Panc1 (cell line): ENCODE measurements around the gene GCNT4. TPM values are rescaled to one million over a fixed set of nuclear protein-coding genes. Genes with fewer than 3 reads are reported as not detected.
A peak's percentile ranks its signal among the peaks of the same experiment; 100 is the strongest.

Experiments used
- ATAC-seq: fragments of 200-7000 bp; cut with Tn5 transposase; 2 replicates; pipeline ENCODE4 v1.9.1; 2020; ENCODE audit warnings: mild to moderate bottlenecking, moderate library complexity
- BruUV-seq: library from RNA; stranded (reverse); fragments of 400-500 nt; replicated peaks from 2 replicates; lab custom pipeline; 2021; lab: Mats Ljungman, UMichigan
- CTCF ChIA-PET: fragments of 300-600 bp; sonication (Branson Sonifier 250); formaldehyde crosslinking; loops from one replicate; lab custom pipeline; 2022; ENCODE audit warnings: antibody characterized with exemption; lab: Charles Lee
- POLR2A ChIA-PET: fragments of 300-600 bp; sonication (Branson Sonifier 250); formaldehyde crosslinking; loops from one replicate; lab custom pipeline; 2022; ENCODE audit warnings: antibody characterized with exemption; lab: Charles Lee
- DNase-seq: peaks from one replicate; pipeline ENCODE4 v3.0.0-alpha.2; 2010; ENCODE audit warnings: low read depth, low spot score
- H3K27ac ChIP-seq: 2 replicates; pipeline ENCODE4 v1.5.1; 2011; ENCODE audit warnings: mild to moderate bottlenecking, low read length, inconsistent platforms
- H3K27me3 ChIP-seq: fragments of 200-500 bp; sonication (Bioruptor generic); 2 replicates; pipeline ENCODE4 v1.6.0; 2014; ENCODE audit warnings: low read length, inconsistent platforms; ENCODE audit not compliant: control insufficient read depth, insufficient read depth
- H3K36me3 ChIP-seq: fragments of 200-500 bp; sonication (Bioruptor generic); 2 replicates; pipeline ENCODE4 v1.5.1; 2014; ENCODE audit warnings: inconsistent platforms, mild to moderate bottlenecking, low read length, moderate library complexity; ENCODE audit not compliant: control insufficient read depth, insufficient read depth
- H3K4me1 ChIP-seq: 2 replicates; pipeline ENCODE4 v1.5.1; 2011; ENCODE audit warnings: inconsistent platforms, mild to moderate bottlenecking, low read length, moderate library complexity; ENCODE audit not compliant: control insufficient read depth, insufficient read depth
- H3K4me3 ChIP-seq, 2 experiments: 2 replicates each; pipeline ENCODE4 v1.5.1; 2011 to 2012; ENCODE audit warnings: low read depth in 2 of 2, low read length in 2 of 2, mild to moderate bottlenecking in 2 of 2, inconsistent platforms in 1 of 2, moderate library complexity in 1 of 2
- H3K9me3 ChIP-seq: fragments of 200-500 bp; sonication (Bioruptor generic); 2 replicates; pipeline ENCODE4 v1.5.1; 2014; ENCODE audit warnings: low read depth, mild to moderate bottlenecking, inconsistent platforms, low read length, moderate library complexity; ENCODE audit not compliant: control insufficient read depth, insufficient read depth
- CTCF ChIP-seq: fragments of 450-650 bp; IDR thresholded peaks from 2 replicates; pipeline ENCODE4 v1.5.1; 2017; ENCODE audit warnings: mild to moderate bottlenecking
- POLR2AphosphoS5 ChIP-seq: IDR thresholded peaks from 2 replicates; pipeline ENCODE4 v1.6.1; 2012; ENCODE audit warnings: mild to moderate bottlenecking, low read depth, low read length, moderate library complexity
- REST ChIP-seq, 2 experiments: IDR thresholded peaks; 2 replicates each; pipeline ENCODE4 v1.6.1; 2011 to 2012; ENCODE audit warnings: low read depth in 2 of 2, control low read depth in 1 of 2, low read length in 1 of 2, mild to moderate bottlenecking in 1 of 2, moderate library complexity in 1 of 2; ENCODE audit not compliant: insufficient read depth in 1 of 2
- SIN3A ChIP-seq: IDR thresholded peaks from 2 replicates; pipeline ENCODE4 v1.6.1; 2012; ENCODE audit warnings: low read depth, mild to moderate bottlenecking, low read length, moderate library complexity, borderline replicate concordance; ENCODE audit not compliant: insufficient read depth
- TCF7L2 ChIP-seq: IDR thresholded peaks from 2 replicates; pipeline ENCODE4 v1.6.1; 2011; ENCODE audit warnings: mild to moderate bottlenecking, low read depth, low read length, inconsistent platforms
- in situ Hi-C: cut with HindIII; loops from 2 replicates; pipeline ENCODE4 v1.10.0; 2016; ENCODE audit warnings: low sequenced_read_pairs, low pct_unique_long_range_greater_than_20kb
- intact Hi-C: fragments of 100-400 bp; cut with micrococcal nuclease; formaldehyde crosslinking; loops from one replicate; pipeline ENCODE4 v1.10.0; 2022; ENCODE audit not compliant: unreplicated experiment
- total RNA-seq: library from RNA; stranded (reverse); gene quantifications from one replicate; pipeline ENCODE4 v1.2.1, GENCODE V29; 2021; ENCODE audit not compliant: unreplicated experiment

Gene GCNT4
- total RNA-seq, 1 experiment from 2014 or later: 0.33 TPM

DNA sequence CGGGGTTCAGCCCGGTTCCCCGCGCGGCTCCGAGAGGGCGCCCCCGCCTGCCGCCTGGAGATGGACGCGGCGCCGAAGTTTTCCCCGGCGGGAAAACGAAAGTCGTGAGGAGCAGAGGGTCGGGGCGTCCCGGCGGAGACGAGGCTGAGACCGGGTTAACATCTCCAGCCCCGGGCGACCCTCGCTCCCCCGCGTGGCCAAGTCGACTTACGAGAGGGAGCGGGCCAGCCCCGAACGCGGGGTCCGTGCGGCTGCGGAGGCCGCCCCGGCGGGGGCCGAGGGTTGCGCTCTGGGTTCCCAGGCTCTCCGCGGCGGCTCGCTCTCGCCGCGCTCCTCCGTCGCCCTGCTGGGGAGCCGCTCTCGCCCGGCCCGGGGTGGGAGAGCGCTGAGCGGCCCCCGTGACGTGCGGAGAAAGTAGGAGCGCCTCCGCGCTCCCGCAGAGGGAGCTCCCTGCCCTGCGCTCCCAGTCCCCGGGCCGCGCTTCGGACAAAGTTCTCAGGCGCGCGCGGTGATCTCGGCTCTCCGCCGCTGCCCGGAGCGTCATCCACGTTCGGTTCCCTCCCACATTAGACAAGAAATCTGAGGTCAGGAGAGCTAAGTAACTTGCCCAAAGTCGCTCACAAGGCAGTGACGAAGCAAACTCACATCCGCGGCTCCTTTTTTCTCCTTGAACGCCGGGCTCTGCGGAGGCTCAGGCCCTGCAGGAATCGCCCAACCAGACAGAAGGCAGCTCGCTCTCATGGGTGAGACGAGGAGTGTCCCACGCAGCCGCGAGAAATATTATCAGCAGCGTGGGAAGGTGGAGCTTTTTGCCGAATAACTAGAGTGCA, 1.2 kb upstream of the GCNT4 start:
- in situ Hi-C loops (no loop called here), intact Hi-C loops (loop anchor here (2.0 to 5.0 kb wide), 2 partner anchors 211 to 284 kb away; partner anchors contain the start of gene HMGCR)
- no peaks in the 10 kb centered on the region for H3K9me3 ChIP-seq
- no peak for TF ChIP-seq REST (IDR thresholded peaks at IDR 0.05; ENCODE audit: insufficient read depth in 1 of 2, low read depth in 2 of 2, low read length in 1 of 2)
- TF ChIP-seq CTCF: peak; percentile 75
- peak; percentile 82 for TF ChIP-seq TCF7L2
- H3K4me1 ChIP-seq: peaks cover 8% of the 10 kb centered on the region
- H3K27me3 ChIP-seq: no peaks in the 10 kb centered on the region; the same call in 1 of the 2 replicates
- ChIA-PET POLR2A (interaction anchor here (0.5 to 0.6 kb wide), 2 partner anchors 283 kb away, joined by 4 to 6 read pairs; partner anchors contain the start of gene HMGCR), CTCF (no interaction called here)
- peak overlapping the region; percentile 51 for H3K27ac ChIP-seq
- DNase-seq (no peak), ATAC-seq (peak; percentile 73)
- H3K4me3 ChIP-seq: peak overlapping the region; percentile 53 to 61
- no TSS peak for BruUV-seq
- H3K36me3 ChIP-seq: no peaks in the 10 kb centered on the region

- ChIA-PET CTCF (no interaction called here), POLR2A (interaction anchor here (0.6 kb wide), 1 partner anchor 284 kb away, joined by 6 read pairs; the partner anchor contains the start of gene HMGCR)
- no peaks in the 10 kb centered on the region; the same call in 1 of the 2 replicates for H3K27me3 ChIP-seq
- H3K4me3 ChIP-seq: peak overlapping the region; percentile 53 to 61
- in situ Hi-C loops (no loop called here), intact Hi-C loops (loop anchor here (2.0 to 5.0 kb wide), 2 partner anchors 212 to 284 kb away; partner anchors contain the start of gene HMGCR)
- ATAC-seq: no peak
- H3K27ac ChIP-seq: no peak overlapping the region
- DNase-seq: no peak
- no peaks in the 10 kb centered on the region for H3K36me3 ChIP-seq
- BruUV-seq: no TSS peak
- peaks cover 8% of the 10 kb centered on the region for H3K4me1 ChIP-seq
- TF ChIP-seq TCF7L2 (no peak), CTCF (no peak), POLR2AphosphoS5 (no peak), REST (IDR thresholded peaks at IDR 0.05; ENCODE audit: insufficient read depth in 1 of 2, low read depth in 2 of 2, low read length in 1 of 2) (no peak), SIN3A (no peak)
- H3K9me3 ChIP-seq: no peaks in the 10 kb centered on the region
These were observed 621 bp upstream of the GCNT4 start for GRCh38 chr5:75053054-75053303.
